LHCN-M2 (cell line): ENCODE data around the gene EPB41L3. TPM values are rescaled to one million over a fixed set of nuclear protein-coding genes. Genes with fewer than 3 reads are reported as not detected.
"Not testable (repeated sequence)": the region's sequence is repeated elsewhere in the genome, so short reads cannot be mapped to it uniquely, and the experiment has no call there.

Source experiments
- DNase-seq: peaks from one replicate; pipeline ENCODE4 v3.0.0-alpha.2; 2012; ENCODE audit warnings: low read depth
- polyA plus RNA-seq: library from polyadenylated mRNA; unstranded; fragments of >200 nt; gene quantifications from one replicate; pipeline ENCODE4 v1.2.1, GENCODE V29; 2012; ENCODE audit warnings: missing spikeins
- total RNA-seq: library from RNA; depleted of rRNA; stranded (reverse); fragments of >200 nt; gene quantifications from 2 replicates; pipeline ENCODE4 v1.2.3, GENCODE V29; 2014; rRNA removed

The EPB41L3 gene
- under 0.01 TPM in 1 of 2 replicates, not detected in the other for total RNA-seq
- not detected for polyA plus RNA-seq

- no peak for DNase-seq
Observed at GRCh38 chr18:5543773-5544389, at the start of gene EPB41L3. Gene EPB41L3, minus strand, starts transcription at chr18:5543997. Its CDS starts 54,814 bp downstream, at chr18:5489183.

GRCh38 chr18:5588529-5588928, 44.7 kb upstream of the EPB41L3 start:
- DNase-seq, result no peak

GRCh38 chr18:5585653-5586052, 41.9 kb upstream of the EPB41L3 start:
- DNase-seq, result no peak

GRCh38 chr18:5584746-5585417, 41.1 kb upstream of the EPB41L3 start:
- no peak for DNase-seq

GRCh38 chr18:5582849-5583681, 39.3 kb upstream of the EPB41L3 start:
- no peak for DNase-seq

GRCh38 chr18:5582076-5582475, 38.3 kb upstream of the EPB41L3 start:
- no peak for DNase-seq

GRCh38 chr18:5574843-5575242, 31.0 kb upstream of the EPB41L3 start:
- no peak for DNase-seq

- DNase-seq, result no peak
Observed at GRCh38 chr18:5571666-5572065, 27.9 kb upstream of the EPB41L3 start.

GRCh38 chr18:5570613-5571012, 26.8 kb upstream of the EPB41L3 start:
- DNase-seq, result not testable (repeated sequence)

- no peak for DNase-seq
Observed at GRCh38 chr18:5568416-5568815, 24.6 kb upstream of the EPB41L3 start.

- DNase-seq, result no peak
Observed at GRCh38 chr18:5558851-5559250, 15.1 kb upstream of the EPB41L3 start.

- DNase-seq, result no peak
Observed at GRCh38 chr18:5556310-5556974, 12.6 kb upstream of the EPB41L3 start.

- DNase-seq, result no peak
Observed at GRCh38 chr18:5554629-5555028, 10.8 kb upstream of the EPB41L3 start.

- DNase-seq, result no peak
Observed at GRCh38 chr18:5546660-5547059, 2.9 kb upstream of the EPB41L3 start.

GRCh38 chr18:5543036-5543680, 639 bp downstream of the EPB41L3 start:
- no peak for DNase-seq

GRCh38 chr18:5542515-5543035, 1.2 kb downstream of the EPB41L3 start:
- no peak for DNase-seq

GRCh38 chr18:5541644-5542043, 2.2 kb downstream of the EPB41L3 start:
- DNase-seq, result no peak

- DNase-seq, result no peak
Observed at GRCh38 chr18:5539391-5539790, 4.4 kb downstream of the EPB41L3 start.

GRCh38 chr18:5538544-5538943, 5.3 kb downstream of the EPB41L3 start:
- no peak for DNase-seq

- DNase-seq, result no peak
Observed at GRCh38 chr18:5537860-5538259, 5.9 kb downstream of the EPB41L3 start.

- DNase-seq, result no peak
Observed at GRCh38 chr18:5534845-5535244, 9.0 kb downstream of the EPB41L3 start.
